Measurements from ENCODE around the gene MFN1. TPM values are rescaled to one million over a fixed set of nuclear protein-coding genes. Genes with fewer than 3 reads are reported as not detected.

Gene MFN1
- total and polyA plus RNA-seq, 2 experiments from 2014 or later: 19.1 to 44.7 TPM

DNA sequence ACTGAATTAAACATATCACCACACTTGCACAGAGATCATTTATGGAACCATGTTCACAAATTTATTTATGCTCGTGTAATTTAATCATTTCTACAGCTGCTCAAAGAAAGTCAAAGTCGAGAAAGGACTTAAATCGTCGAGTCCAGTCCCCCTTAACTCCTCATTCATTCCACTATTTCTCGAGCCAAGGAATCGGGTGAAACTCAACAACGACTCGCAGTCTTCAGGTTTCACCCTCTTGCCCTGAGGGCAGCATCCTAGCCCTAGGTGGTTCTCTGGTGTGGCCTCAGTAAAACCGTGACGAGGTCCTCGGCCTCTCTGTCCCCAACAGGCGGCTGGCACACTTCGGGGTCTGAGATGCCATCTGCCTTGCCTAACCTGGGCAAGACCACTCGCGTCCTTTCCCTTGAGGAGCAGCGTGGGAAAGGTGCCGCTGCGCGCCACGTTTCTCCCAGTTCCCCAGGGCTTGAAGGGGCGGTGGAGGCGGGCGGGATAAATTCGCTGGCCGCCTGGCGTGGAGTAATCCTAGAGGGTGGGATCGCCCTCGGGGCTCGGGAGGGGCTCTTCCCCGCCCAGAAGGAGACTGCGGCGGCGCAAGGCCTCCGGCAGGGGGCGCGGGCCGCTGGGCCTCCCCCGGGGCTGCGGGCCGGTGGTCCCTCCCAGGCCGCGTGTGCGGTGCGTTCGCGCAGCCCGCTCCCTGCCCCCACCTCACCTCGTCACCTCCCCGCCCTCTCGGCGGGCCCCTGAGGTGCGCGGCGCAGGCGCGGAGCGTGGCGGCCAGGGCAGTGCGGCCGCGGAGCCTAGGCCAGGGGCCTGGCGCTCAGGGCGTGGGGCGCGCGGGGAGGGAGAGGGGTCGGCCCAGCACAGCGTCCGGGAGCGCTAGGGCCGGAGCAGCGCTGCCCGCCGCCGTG, 25.0 kb upstream of the MFN1 start, which contains the start of gene ZNF639:
Gene ZNF639, plus strand, starts transcription at position 746 of the 911 bp plus-strand sequence. CDS start 5,263 bp downstream, outside the sequence.
- Histone ChIP-seq H4K20me1 (ENCODE audit: insufficient read depth) (no peaks in the 10 kb centered on the region), H3K9me3 (ENCODE audit: low read depth) (no peaks in the 10 kb centered on the region), H3K9me2 (ENCODE audit: insufficient read depth) (no peaks in the 10 kb centered on the region), H3F3A (ENCODE audit: insufficient read depth) (peaks cover 34% of the 10 kb centered on the region), H3K36me3 (ENCODE audit: low read depth) (peaks cover 9% of the 10 kb centered on the region; the same call in 1 of the 2 replicates), H3K79me2 (ENCODE audit: insufficient read depth) (peaks cover 40% of the 10 kb centered on the region), H3K4me2 (ENCODE audit: unreplicated experiment) (peak within 1 kb of the TSS; percentile 96), H3K27me3 (replicated peaks; ENCODE audit: insufficient read depth) (no peaks in the 10 kb centered on the region), H3K4me3 (peak within 1 kb of the TSS; percentile 89), H2AFZ (peak within 1 kb of the TSS; percentile 99), H3K4me1 (ENCODE audit: insufficient read depth) (peaks cover 21% of the 10 kb centered on the region), H3K9ac (peak within 1 kb of the TSS; percentile 97), H3K27ac (peak within 1 kb of the TSS; percentile 94)
- 0 to 2% methylated on average over 36 to 48 of the region's 75 CpGs for WGBS, 2 experiments (ENCODE audit: low coverage in 1 of 2, low lambda C conversion rate in 2 of 2, missing lambda C conversion rate in 2 of 2)
- TF ChIP-seq EZH2 (IDR thresholded peaks at IDR 0.05; ENCODE audit: insufficient read depth, poor library complexity, severe bottlenecking) (no peak), EZH2phosphoT487 (IDR thresholded peaks at IDR 0.05; ENCODE audit: insufficient read depth, low read depth) (no peak)
- peak; percentile 94 for DNase-seq
- in situ Hi-C loops (cut with MboI): loop anchor here (25.0 kb wide), 1 partner anchor 885 kb away; no protein-coding TSS in a partner anchor

DNA sequence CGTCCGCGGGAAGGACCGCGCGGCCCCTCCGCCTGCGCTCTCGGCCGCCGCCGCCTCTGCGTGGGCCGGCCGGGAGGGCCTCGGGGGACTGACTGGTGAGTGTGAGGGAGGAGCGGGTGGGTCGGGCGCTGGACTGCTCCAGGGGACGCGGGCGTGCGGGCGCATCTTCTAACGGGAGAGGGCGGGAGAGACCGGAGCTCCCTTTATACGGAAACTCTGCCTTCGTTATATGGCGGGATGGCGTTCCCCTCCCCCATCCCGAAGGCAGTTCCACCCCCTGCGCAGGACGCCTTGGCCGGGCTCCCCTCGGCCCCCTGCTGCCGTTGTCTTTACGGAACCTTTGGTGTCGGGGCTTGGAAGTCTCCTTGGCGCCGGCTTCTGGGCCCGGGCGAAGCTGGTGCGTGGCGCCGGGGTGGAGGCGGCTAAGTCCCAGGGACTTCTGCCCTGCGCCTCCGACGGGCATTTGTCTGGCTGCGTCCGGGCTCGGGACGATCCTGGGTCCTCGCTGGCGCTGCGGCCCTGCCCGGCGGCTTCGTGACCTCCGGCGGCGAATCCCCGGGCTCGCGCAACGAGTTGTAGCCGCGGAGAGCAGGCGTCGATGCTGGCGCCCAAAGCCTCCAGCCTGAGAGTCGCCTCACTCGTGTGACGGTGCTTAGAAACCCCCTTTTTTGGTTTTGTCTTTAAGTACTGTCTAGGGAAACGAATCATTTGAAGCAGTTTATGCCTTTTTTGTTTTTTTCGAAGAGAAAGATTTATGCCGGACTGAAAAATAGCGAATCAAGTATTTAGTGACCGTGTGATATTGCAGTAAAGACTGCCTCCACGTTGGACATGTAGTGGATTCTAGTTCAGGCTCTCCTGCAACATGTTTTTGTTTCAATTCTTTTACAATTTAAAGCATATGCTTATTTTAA, 24.1 kb upstream of the MFN1 start:
- Histone ChIP-seq H3F3A (ENCODE audit: insufficient read depth) (peaks cover 34% of the 10 kb centered on the region), H3K27me3 (replicated peaks; ENCODE audit: insufficient read depth) (no peaks in the 10 kb centered on the region), H3K9me2 (ENCODE audit: insufficient read depth) (no peaks in the 10 kb centered on the region), H3K9me3 (ENCODE audit: low read depth) (no peaks in the 10 kb centered on the region), H3K4me3 (peak overlapping the region; percentile 89), H3K27ac (peak overlapping the region; percentile 94), H3K4me2 (ENCODE audit: unreplicated experiment) (peak overlapping the region; percentile 96), H3K36me3 (ENCODE audit: low read depth) (peaks cover 16% of the 10 kb centered on the region), H2AFZ (peak overlapping the region; percentile 99), H3K9ac (peak overlapping the region; percentile 97), H3K79me2 (ENCODE audit: insufficient read depth) (peaks cover 49% of the 10 kb centered on the region), H3K4me1 (ENCODE audit: insufficient read depth) (peaks cover 21% of the 10 kb centered on the region), H4K20me1 (ENCODE audit: insufficient read depth) (no peaks in the 10 kb centered on the region)
- WGBS, 2 experiments (ENCODE audit: low coverage in 1 of 2, low lambda C conversion rate in 2 of 2, missing lambda C conversion rate in 2 of 2): 1% methylated on average over 52 to 72 of the region's 81 CpGs
- DNase-seq: peak; percentile 91
- in situ Hi-C loops (cut with MboI): loop anchor here (25.0 kb wide), 1 partner anchor 886 kb away; no protein-coding TSS in a partner anchor
- TF ChIP-seq EZH2 (IDR thresholded peaks at IDR 0.05; ENCODE audit: insufficient read depth, poor library complexity, severe bottlenecking) (no peak), EZH2phosphoT487 (IDR thresholded peaks at IDR 0.05; ENCODE audit: insufficient read depth, low read depth) (no peak)

DNA sequence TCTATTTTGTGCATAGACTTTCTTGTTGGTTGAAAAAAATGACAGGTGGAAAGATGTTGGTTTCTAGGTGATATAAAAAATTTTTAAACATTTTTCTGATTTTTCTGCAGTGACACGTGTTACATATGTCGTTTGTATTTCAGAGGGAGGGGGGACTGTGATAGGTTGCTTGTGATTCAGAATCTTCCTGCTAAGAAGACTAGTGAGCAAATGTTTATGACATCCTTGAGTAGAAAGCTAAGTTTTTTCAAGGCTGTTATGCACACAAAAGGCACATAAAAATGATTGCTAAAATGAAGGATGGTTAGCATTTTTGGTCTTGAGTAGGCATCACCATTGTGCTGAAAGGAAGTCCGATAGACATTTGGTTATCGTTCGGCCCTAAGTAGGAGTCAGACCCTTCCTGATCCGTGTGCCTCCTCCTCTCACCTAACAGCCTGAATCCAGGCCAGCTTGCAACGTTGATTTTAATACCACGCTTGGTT, 23.2 kb upstream of the MFN1 start:
- H3K36me3 ChIP-seq (ENCODE audit: low read depth): peaks cover 25% of the 10 kb centered on the region
- no peaks in the 10 kb centered on the region for H3K27me3 ChIP-seq (replicated peaks; ENCODE audit: insufficient read depth)
- peak overlapping the region; percentile 97 for H3K9ac ChIP-seq
- H3K79me2 ChIP-seq (ENCODE audit: insufficient read depth): peaks cover 57% of the 10 kb centered on the region
- H3K4me2 ChIP-seq (ENCODE audit: unreplicated experiment): peak overlapping the region; percentile 96
- H3K27ac ChIP-seq: peak overlapping the region; percentile 94
- peak overlapping the region; percentile 99 for H2AFZ ChIP-seq
- H3K9me3 ChIP-seq (ENCODE audit: low read depth): no peaks in the 10 kb centered on the region
- H3K4me3 ChIP-seq: peak overlapping the region; percentile 89
- H4K20me1 ChIP-seq (ENCODE audit: insufficient read depth): no peaks in the 10 kb centered on the region
- TF ChIP-seq EZH2 (IDR thresholded peaks at IDR 0.05; ENCODE audit: insufficient read depth, poor library complexity, severe bottlenecking) (no peak), EZH2phosphoT487 (IDR thresholded peaks at IDR 0.05; ENCODE audit: insufficient read depth, low read depth) (no peak)
- H3K4me1 ChIP-seq (ENCODE audit: insufficient read depth): peaks cover 21% of the 10 kb centered on the region
- H3K9me2 ChIP-seq (ENCODE audit: insufficient read depth): no peaks in the 10 kb centered on the region
- DNase-seq: peak; percentile 81
- peaks cover 34% of the 10 kb centered on the region for H3F3A ChIP-seq (ENCODE audit: insufficient read depth)
- in situ Hi-C loops (cut with MboI): loop anchor here (25.0 kb wide), 1 partner anchor 887 kb away; no protein-coding TSS in a partner anchor
- WGBS, 2 experiments (ENCODE audit: low coverage in 1 of 2, low lambda C conversion rate in 2 of 2, missing lambda C conversion rate in 2 of 2): 4% methylated on average over 8 of the region's 8 CpGs

DNA sequence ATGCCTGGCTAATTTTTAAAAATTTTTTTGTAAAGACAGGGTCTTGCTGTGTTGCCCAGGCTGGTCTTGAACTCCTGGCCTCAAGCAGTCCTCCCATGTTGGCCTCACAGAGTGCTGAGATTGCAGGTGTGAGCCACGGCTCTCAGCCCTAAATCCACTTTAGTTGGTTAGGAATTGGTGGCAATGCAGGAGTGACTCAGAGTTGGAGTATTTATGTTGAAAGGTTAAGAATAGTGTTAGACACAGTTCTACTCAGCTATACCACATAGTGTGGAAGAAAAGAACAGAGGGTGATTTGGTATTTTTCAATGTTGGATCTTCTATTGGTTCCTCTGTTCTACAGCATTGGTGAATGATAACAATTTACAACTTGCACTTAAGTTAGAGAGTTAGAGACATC, 17.1 kb upstream of the MFN1 start:
- no peak overlapping the region for H3K4me3 ChIP-seq
- peak; percentile 16 for DNase-seq
- H3K27ac ChIP-seq: no peak overlapping the region
- no peaks in the 10 kb centered on the region for H3K4me1 ChIP-seq (ENCODE audit: insufficient read depth)
- H3K4me2 ChIP-seq (ENCODE audit: unreplicated experiment): no peak overlapping the region
- TF ChIP-seq EZH2 (IDR thresholded peaks at IDR 0.05; ENCODE audit: insufficient read depth, poor library complexity, severe bottlenecking): no peak
- TF ChIP-seq EZH2phosphoT487 (IDR thresholded peaks at IDR 0.05; ENCODE audit: insufficient read depth, low read depth): no peak
- peaks cover 77% of the 10 kb centered on the region for H3K36me3 ChIP-seq (ENCODE audit: low read depth)
- no peaks in the 10 kb centered on the region for H3K27me3 ChIP-seq (replicated peaks; ENCODE audit: insufficient read depth)
- in situ Hi-C loops (cut with MboI): no loop called here
- H2AFZ ChIP-seq: no peak overlapping the region
- 93 to 97% methylated on average over 1 of the region's 1 CpG for WGBS, 2 experiments (ENCODE audit: low coverage in 1 of 2, low lambda C conversion rate in 2 of 2, missing lambda C conversion rate in 2 of 2)
- H3K9ac ChIP-seq: no peak overlapping the region
- H3F3A ChIP-seq (ENCODE audit: insufficient read depth): no peaks in the 10 kb centered on the region
- peaks cover 94% of the 10 kb centered on the region for H3K79me2 ChIP-seq (ENCODE audit: insufficient read depth)
- H3K9me2 ChIP-seq (ENCODE audit: insufficient read depth): no peaks in the 10 kb centered on the region
- no peaks in the 10 kb centered on the region for H4K20me1 ChIP-seq (ENCODE audit: insufficient read depth)
- H3K9me3 ChIP-seq (ENCODE audit: low read depth): no peaks in the 10 kb centered on the region
